ENCODE measurements around the gene ADCY3.

The ADCY3 gene

GRCh38 chr2:24842081-24843050 is 77.7 kb downstream of the ADCY3 start:
- H3K4me3 Mint-ChIP-seq: no peak overlapping the region
- no peak overlapping the region for H3K27ac Mint-ChIP-seq
- no peaks in the 10 kb centered on the region for H3K27me3 Mint-ChIP-seq (ENCODE audit: low read depth)
- peaks cover 7% of the 10 kb centered on the region for H3K9me3 Mint-ChIP-seq
- peaks cover 16% of the 10 kb centered on the region for H3K36me3 Mint-ChIP-seq (ENCODE audit: low read depth)
- no peak for TF ChIP-seq CTCF (IDR thresholded peaks at IDR 0.05; ENCODE audit: unreplicated experiment in 3 of 3)
- no peaks in the 10 kb centered on the region for H3K4me1 Mint-ChIP-seq

GRCh38 chr2:24840962-24841945 is 78.8 kb downstream of the ADCY3 start:
- H3K9me3 Mint-ChIP-seq: peaks cover 5% of the 10 kb centered on the region
- H3K27ac Mint-ChIP-seq: no peak overlapping the region
- no peaks in the 10 kb centered on the region for H3K27me3 Mint-ChIP-seq (ENCODE audit: low read depth)
- H3K4me1 Mint-ChIP-seq: no peaks in the 10 kb centered on the region
- H3K36me3 Mint-ChIP-seq (ENCODE audit: low read depth): peaks cover 10% of the 10 kb centered on the region
- H3K4me3 Mint-ChIP-seq: no peak overlapping the region
- no peak for TF ChIP-seq CTCF (IDR thresholded peaks at IDR 0.05; ENCODE audit: unreplicated experiment in 3 of 3)

DNA sequence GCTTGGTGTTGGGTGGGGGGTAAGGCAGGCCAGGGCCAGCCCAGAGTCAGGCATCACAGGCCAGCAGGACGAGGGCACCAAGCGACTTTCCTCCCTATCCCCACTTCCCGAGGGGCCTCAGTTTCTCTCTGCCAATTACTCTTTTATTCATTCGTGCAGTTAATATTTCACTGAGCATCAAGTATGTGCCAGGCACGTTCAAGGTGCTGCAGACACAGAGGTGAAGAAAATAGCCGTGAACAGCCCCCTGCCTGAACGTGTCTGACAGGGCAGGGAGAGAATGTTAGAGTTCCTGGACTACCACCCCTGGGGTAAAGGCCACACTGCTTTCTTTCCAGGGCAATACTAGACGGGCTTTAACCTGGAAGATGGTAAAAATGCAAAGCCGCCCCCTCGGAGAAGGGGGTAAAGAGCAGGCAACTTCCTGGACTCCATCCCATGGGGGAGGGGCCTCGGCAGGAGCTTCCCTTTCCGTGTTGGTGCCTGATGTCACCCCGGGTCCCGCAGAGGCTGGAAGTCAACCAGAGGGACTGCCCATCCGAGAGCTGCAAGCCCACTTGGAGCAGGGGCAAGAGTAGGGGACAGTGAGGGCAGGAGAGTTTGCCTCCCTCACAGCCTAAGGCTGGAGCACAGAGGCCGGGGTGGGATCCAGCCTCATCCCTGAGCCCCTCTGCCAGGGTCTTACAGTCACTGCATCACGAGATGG is 79.7 kb downstream of the ADCY3 start:
- Mint-ChIP-seq H3K4me3 (no peak overlapping the region), H3K4me1 (no peaks in the 10 kb centered on the region), H3K27ac (no peak overlapping the region), H3K36me3 (ENCODE audit: low read depth) (peaks cover 14% of the 10 kb centered on the region), H3K27me3 (ENCODE audit: low read depth) (no peaks in the 10 kb centered on the region), H3K9me3 (peaks cover 3% of the 10 kb centered on the region)
- TF ChIP-seq CTCF (IDR thresholded peaks at IDR 0.05; ENCODE audit: unreplicated experiment in 3 of 3): no peak

DNA sequence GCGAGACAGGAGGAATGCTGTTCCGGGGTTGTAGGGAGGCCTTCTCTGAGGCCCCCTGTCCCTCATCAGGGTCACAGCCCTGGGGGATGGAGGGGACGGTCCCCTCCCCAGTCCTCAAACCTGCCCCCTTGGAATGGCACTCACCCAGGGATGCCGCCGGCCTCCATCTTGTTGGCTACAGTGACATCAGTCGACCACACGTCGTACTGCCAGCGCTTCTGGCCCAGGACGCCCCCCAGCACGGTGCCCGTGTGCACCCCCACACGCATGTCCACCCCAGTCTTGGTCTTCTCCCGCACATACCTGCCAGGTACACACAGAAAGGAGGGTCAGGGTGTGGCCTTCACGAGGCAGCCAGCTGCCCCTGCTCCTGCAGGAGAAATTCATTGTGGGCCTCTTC is 80.3 kb downstream of the ADCY3 start:
- Mint-ChIP-seq H3K27ac (no peak overlapping the region), H3K36me3 (ENCODE audit: low read depth) (peaks cover 12% of the 10 kb centered on the region), H3K9me3 (no peaks in the 10 kb centered on the region), H3K4me3 (no peak overlapping the region), H3K4me1 (no peaks in the 10 kb centered on the region), H3K27me3 (ENCODE audit: low read depth) (no peaks in the 10 kb centered on the region)
- no peak for TF ChIP-seq CTCF (IDR thresholded peaks at IDR 0.05; ENCODE audit: unreplicated experiment in 3 of 3)

GRCh38 chr2:24838541-24838940 is 81.5 kb downstream of the ADCY3 start:
- Mint-ChIP-seq H3K27me3 (ENCODE audit: low read depth) (no peaks in the 10 kb centered on the region), H3K4me3 (no peak overlapping the region), H3K4me1 (peaks cover 1% of the 10 kb centered on the region), H3K27ac (no peak overlapping the region), H3K9me3 (no peaks in the 10 kb centered on the region), H3K36me3 (ENCODE audit: low read depth) (peaks cover 14% of the 10 kb centered on the region)
- no peak for TF ChIP-seq CTCF (IDR thresholded peaks at IDR 0.05; ENCODE audit: unreplicated experiment in 3 of 3)

Data from nephron (organoid).